NB4 (cell line): ENCODE measurements around the gene MAGI1.

Source experiments
- DNase-seq: peaks from one replicate; pipeline ENCODE4 v3.0.0; 2010; ENCODE audit warnings: low read depth
- H3K4me3 ChIP-seq: one replicate; pipeline ENCODE4 v1.5.1; 2011; ENCODE audit warnings: mild to moderate bottlenecking, low read depth, low read length, moderate library complexity
- MYC ChIP-seq: IDR thresholded peaks from 2 replicates; pipeline ENCODE4 v1.6.1; 2011; ENCODE audit warnings: low read depth, low read length
- POLR2A ChIP-seq: IDR thresholded peaks from 2 replicates; pipeline ENCODE4 v1.6.1; 2011; ENCODE audit warnings: mild to moderate bottlenecking; ENCODE audit not compliant: insufficient read length; ENCODE audit errors: extremely low read depth
- TF ChIP-seq, protein P1 (sequence below): IDR thresholded peaks from one replicate; pipeline ENCODE4 v1.5.1; 2012; ENCODE audit warnings: low read depth, low read length
- TF ChIP-seq, protein P2 (sequence below): IDR thresholded peaks from 2 replicates; pipeline ENCODE4 v1.6.1; 2011; ENCODE audit warnings: low read depth, low read length

The MAGI1 gene

DNA sequence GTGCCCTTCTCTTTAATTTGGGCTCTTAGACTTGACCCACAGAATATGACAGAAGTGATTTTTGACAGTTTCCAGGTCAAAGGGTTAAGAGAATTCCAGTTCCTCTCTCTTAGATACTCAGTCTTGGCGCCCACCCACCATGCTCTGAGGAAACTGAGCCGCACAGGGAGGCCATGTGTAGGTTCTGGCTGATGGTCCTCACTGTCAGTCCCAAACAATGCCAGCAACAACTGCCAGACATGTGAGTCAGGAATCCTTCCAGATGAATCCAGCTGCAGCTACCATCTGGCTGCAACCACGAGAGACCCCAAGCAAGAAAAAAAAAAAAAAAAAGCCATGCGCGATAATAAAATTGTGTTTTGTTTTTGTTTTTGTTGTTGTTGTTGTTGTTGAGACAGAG, 326.6 kb downstream of the MAGI1 start:
- no peak overlapping the region for H3K4me3 ChIP-seq
- no peak for DNase-seq
- no peak for TF ChIP-seq POLR2A
- TF ChIP-seq, protein P1, sequence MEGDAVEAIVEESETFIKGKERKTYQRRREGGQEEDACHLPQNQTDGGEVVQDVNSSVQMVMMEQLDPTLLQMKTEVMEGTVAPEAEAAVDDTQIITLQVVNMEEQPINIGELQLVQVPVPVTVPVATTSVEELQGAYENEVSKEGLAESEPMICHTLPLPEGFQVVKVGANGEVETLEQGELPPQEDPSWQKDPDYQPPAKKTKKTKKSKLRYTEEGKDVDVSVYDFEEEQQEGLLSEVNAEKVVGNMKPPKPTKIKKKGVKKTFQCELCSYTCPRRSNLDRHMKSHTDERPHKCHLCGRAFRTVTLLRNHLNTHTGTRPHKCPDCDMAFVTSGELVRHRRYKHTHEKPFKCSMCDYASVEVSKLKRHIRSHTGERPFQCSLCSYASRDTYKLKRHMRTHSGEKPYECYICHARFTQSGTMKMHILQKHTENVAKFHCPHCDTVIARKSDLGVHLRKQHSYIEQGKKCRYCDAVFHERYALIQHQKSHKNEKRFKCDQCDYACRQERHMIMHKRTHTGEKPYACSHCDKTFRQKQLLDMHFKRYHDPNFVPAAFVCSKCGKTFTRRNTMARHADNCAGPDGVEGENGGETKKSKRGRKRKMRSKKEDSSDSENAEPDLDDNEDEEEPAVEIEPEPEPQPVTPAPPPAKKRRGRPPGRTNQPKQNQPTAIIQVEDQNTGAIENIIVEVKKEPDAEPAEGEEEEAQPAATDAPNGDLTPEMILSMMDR = no peak
- TF ChIP-seq, protein P2, sequence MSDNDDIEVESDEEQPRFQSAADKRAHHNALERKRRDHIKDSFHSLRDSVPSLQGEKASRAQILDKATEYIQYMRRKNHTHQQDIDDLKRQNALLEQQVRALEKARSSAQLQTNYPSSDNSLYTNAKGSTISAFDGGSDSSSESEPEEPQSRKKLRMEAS = no peak

DNA sequence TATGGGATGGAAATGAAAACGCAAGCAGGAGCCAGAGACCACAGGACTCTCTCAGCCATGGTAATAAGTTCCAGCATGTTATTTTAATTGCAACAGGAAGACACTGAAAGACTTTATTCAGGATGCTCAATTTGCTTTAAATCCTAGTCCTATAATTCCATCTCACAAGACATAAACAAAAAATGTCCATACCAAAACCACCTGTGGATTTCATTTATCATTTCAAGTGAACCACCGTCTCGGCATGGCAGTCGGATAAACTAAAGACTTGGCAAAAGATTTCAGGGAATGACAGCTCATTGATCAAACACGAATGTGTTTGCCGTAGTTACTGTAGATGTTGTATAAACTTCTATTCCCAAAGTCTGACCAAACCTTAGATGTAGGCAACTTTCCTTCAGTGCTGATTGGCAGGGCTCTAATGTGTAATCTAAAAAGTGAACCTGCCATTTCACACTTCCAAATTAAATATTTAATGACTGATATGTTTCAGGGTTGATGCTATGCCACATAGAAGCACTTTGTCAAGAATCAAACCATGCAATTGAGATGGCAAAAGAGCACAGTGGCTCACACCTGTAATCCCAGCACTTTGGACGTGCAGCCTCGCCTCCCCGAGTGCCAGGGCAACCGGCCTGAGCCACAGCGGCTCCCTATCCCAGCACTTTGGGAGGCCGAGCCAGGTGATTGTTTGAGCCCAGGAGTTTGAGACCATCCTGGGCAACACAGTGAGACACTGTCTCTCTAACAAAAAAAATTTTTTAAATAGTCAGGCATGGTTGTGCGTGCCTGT, 331.7 kb downstream of the MAGI1 start:
- TF ChIP-seq MYC (no peak), POLR2A (no peak)
- TF ChIP-seq, protein P2 = no peak
- TF ChIP-seq, protein P1 = no peak
- no peak overlapping the region for H3K4me3 ChIP-seq
- no peak for DNase-seq

DNA sequence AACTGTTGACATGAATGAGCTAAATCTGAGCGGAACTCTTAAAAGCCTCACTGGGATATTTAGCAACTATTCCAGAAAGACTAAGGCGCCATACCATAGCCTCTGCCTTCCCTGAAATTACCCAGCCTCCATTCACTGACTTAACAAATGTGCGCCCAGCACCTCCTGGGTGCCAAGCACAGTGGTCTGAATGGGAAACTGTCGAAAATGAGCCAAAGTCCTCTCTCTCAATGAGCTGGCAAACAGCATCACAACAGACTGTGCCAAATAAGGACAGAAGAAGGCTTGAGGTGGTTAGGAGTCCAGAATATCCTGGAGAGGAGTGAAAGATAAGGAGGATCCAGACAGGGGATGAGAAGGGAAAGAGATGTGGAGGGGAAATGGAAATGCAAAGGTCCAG, 332.4 kb downstream of the MAGI1 start:
- H3K4me3 ChIP-seq = no peak overlapping the region
- TF ChIP-seq POLR2A (no peak), MYC (no peak)
- TF ChIP-seq, protein P2 = no peak
- TF ChIP-seq, protein P1 = no peak
- DNase-seq = no peak

DNA sequence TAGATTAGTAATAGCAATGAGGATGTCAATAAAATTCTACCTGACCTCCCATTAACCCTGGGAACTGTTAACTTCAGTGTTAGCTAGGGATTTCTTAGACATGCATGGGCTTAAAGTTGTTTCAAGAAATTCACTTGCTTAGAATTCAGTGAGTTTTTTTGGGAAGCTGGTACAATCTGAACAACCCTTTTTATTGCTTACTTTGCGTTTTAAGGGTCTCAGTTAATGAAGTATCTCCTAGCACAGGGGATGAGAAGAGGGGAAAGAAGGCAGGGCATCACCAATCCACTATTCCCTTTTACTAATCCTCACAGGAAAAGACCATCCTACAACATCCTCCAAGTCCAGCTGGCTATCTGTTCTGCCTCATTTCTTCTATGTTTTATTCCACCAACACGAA, 334.9 kb downstream of the MAGI1 start:
- DNase-seq = no peak
- TF ChIP-seq, protein P1 = no peak
- TF ChIP-seq, protein P2 = no peak
- no peak overlapping the region for H3K4me3 ChIP-seq

DNA sequence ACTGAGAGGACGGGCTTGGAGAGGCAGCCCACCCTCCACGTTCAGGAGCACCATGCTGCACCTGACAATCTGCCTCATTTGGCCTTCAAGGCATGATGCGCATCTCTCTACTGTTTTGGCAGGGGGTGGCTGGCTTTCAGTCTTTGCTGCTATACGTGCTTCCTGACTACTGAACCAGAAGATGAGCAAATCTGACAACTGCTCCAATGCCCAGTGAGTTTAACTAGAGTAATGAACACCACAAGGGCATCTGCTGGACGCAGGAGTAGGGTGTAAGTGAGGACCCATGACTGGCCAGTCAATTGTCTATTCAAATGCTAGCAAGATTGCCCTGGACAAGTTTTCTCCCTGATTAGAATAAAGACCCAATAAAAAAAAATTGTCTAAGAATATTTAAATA, 335.7 kb downstream of the MAGI1 start:
- TF ChIP-seq, protein P1 = no peak
- TF ChIP-seq, protein P2 = no peak
- TF ChIP-seq POLR2A = no peak
- no peak for TF ChIP-seq MYC
- no peak for DNase-seq
- H3K4me3 ChIP-seq = no peak overlapping the region

DNA sequence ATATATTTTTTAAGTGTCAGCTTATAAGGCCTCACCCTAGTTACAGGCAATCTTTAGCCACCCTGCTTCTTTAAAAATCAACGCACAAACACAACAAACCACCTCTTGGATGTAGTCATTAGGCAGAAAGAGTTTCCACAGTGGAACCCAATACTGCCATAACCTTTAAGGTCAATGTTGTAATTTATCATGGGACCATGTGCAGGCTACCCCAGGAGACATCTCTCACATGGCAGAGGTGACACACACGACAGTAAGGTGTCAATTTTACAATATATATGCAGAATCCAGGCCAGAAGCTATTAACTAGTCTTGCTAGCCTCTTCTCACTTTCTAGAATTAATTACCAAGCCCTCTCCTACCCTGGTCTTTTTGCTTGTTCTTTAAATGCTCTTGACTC, 336.5 kb downstream of the MAGI1 start:
- no peak for DNase-seq
- H3K4me3 ChIP-seq = no peak overlapping the region

More for the DNA sequence above, 336.5 kb downstream of the MAGI1 start:
- TF ChIP-seq, protein P2 = no peak
- TF ChIP-seq POLR2A (no peak), MYC (no peak)
- TF ChIP-seq, protein P1 = no peak
